Activated T-cell treated with anti-CD3 and anti-CD28 coated beads for 48 hours (primary cell): ENCODE results near the gene CD164L2.

ENCODE experiments used
- DNase-seq: peaks from one replicate; pipeline ENCODE4 v3.0.0-alpha.2; 2020; ENCODE audit warnings: low read depth

The CD164L2 gene

DNA sequence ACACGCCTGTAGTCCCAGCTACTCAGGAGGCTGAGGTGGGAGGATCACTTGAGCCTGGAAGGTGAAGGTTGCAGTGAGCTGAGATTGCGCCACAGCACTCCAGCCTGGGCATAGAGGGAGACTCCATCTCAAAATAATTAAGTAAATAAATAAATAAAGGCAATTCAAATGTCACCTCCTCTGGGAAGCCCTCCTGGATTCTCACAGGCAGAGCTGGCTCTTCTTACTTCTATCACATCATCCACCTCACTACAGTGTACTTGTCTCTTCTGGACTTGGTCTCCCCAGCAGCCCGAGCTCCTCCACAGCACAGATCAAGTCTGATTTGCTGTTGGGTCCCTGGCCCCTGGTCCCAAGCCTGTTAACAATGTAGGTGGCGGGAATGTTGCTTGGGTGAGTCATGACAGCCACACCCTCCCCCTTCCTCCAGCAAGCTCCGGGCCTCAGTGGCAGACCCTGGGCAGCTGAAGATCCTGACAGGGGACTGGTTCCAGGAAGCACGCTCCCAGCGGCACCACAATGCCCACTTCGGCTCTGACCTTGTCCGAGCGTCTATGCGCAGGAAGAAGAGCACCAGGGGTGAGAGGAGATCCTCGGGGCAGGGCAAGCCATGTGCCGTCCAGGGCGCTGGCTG lies 36.0 kb downstream of the CD164L2 start:
- no peak for DNase-seq

DNA sequence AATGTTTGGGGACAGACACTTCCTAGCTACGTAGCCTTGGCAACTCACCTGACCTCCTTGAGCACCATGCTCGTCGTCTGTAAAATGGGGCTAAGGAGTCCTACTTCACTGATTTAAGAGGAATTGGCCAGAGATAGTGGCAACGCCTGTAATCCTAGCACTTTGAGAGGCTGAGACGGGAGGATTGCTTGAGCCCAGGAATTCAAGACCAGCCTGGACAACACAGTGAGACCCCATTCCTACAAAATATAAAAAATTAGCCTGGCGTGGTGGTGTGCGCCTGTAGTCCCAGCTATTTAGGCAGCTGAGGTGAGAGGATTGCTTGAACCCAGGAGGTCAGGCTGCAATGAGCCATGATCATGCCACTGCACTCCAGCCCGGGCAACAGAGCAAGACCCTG lies 36.8 kb downstream of the CD164L2 start:
- no peak for DNase-seq

DNA sequence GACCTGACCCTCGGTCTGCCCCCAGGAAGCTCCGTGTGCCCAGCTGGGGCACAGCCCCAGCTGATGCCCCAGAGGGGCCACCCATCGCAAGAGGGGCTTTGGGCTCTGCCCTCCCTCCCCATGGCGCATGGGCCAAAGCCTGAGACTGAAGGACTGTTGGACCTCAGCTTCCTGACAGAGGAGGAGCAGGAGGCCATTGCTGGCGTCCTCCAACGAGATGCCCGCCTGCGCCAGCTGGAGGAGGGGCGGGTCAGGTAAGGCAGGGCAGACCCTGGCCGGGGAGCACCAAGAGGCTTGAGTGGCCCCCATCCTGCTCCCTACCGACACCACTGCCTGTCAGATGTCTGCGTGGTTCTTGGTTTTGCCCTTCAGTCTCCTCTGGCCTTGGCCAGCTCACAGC lies 37.9 kb downstream of the CD164L2 start:
- DNase-seq = no peak

DNA sequence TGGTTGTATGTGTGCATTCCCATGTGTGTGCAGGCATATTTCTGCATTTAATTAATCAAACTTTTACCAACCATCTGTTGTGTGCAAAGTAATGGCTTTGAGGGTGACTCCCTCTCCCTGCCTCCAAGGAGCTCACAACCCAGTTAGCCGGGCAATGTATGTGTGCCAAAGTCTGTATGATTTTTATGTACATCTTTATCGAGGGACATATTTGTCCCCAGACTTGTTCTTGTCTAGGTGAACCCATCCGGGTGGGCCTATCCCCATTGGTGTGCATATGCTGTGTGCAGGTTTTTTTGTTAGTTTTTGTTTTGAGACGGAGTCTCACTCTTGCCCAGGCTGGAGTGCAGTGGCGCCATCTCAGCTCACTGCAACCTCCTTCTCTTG lies 39.5 kb downstream of the CD164L2 start:
- DNase-seq = no peak

DNA sequence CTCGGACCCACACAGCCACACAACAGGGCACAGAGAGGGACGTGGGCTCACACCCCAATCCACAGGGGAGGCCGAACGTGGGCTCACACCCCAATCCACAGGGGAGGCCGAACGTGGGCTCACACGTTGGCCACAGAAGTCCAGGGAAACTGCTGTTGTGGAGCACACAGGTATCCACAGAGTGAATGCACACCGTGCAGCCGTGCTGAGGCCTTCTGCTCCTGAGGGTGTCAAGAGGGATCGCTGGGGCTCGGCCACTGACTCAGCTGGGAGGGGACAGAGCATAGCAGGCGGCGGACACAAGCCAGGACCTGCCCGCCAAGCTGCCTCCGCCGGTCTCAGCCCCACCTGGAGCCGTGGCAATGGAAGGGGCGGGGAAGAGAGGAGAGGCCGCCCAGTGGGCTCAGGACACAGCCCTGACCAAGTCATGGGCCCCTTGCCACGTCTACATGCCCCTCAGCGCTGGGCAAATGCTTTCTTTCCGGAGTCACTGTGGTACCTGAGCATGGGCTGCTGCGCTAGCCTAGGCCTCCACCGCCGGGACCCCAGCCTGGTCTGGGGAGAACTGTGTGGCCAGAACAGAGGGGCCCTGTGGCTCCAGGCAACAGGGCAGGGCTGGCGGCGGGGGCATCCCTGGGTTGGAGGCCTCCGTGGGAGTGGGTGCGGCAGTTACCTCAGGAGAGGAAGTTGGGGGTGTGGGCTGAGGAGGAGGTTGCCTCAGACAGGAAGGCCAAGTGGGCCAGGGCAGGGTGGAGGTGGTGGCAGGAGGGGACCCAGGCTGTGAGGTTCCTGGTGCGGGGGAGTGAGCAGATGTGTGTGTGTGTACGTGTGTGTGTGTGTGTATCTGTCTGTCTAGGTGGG lies 40.1 kb downstream of the CD164L2 start:
- peak; percentile 45 for DNase-seq

DNA sequence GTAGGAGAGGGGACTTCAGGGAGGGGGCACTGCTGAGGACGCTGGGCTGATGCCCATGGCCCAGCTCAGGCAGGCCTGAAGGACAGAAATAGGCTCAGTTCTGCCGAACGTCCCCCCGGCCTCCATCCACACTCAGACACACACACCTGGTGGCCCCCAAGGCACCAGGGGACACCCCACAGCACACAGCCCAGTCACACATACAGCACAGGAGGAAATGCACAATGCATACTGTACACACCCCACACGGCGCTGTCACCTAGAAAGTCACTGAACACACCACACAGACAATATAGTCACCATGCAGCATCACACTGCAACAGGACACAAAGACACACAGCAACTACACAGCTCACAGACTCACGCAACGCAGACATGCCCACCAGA lies 40.7 kb downstream of the CD164L2 start:
- no peak for DNase-seq

DNA sequence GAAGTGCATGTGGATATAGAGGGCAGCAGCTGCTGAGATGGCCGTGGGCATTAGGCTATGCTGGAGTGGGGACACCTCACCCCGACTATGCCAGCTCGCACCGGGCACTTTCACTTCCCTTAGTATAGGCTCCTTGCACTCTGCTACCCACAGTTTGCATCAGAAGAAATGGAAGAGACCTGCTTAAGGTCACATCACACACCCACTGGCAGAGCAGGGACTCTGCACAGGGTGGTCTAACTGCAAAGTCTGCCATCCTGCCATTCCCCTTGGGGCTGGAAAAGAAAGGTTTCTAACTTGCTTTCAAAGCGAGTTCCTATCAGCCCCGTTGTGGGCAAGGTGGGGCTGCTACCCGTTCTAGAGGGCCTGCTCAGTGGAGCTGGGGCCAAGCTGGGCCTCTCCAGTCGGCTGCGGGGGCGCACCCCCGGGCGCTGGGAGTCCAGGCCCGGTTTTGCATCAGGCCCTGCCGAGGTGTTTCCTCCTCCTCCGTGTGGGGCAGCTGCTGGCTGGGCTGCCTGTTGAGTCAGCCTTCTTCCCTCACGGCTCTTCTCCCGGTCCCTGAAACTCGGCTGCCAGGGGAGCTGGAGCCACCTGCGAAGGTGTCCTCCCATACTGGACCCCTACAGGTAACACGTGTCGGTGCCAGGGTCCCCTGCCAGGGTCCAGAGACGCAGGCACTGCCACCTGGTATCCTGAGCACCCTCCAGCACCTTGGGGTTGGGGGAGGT lies 41.4 kb downstream of the CD164L2 start, which contains the start of gene SYTL1:
Gene SYTL1, plus strand, starts transcription at position 498 of the 728 bp plus-strand sequence. CDS start 3,313 bp downstream, outside the sequence.
- peak; percentile 59 for DNase-seq

DNA sequence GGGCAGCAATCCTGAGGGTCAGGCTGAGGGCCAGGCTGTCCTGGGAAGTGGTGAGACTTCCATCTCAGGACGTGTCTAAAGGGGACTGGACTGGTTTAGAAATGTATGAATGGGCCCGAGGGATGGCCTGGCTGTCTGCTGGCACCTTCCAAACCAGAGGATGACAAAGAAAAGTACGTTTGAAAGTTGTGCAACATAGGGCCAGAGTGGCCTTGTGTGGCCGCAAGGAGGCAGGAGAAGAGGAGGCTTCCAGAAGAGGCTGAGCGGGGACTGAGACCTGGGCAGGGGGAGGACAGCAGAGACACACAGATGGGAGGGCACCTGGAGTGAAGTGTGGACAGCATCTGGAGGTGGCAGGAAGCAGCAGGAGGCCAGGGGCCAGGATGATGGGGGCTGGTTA lies 43.9 kb downstream of the CD164L2 start:
- no peak for DNase-seq

DNA sequence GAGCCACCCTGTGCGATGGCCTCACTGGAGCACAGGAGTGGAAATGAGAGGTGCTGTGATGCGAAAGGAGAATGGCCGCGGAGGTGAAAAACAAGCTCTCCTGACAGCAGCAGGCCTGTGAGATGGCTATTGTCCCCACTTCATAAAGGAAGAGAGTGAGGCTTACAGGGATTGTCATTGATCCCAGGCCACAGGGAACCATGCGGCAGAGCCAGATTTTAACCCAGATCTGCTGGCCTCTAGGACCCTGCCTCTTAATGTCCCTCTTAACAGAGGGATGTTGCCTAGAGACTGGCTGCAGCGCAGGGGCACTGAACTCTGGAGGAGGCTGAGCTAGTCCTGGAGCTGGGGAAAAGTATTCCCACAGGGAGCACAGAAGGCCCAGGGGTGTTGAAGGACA lies 44.4 kb downstream of the CD164L2 start:
- no peak for DNase-seq

DNA sequence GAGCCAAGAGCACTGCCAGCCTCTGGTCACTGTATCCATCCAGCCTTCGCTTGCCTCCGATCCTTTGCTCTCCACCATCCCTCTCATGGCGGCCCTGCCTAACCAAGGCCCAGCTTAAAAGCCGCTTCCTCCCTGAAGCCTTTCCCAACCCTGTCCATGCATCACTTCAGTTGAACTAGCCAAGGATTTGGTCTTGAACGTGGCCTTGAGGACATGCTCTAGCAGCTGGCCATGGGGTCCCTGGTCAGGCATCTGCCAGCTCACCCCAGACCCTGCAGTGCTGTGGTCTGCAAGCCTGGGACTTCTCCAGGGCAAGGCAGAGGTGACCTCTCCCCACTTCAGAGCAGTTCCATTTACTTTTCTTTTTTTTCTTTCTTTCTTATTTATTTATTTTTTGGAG lies 46.4 kb downstream of the CD164L2 start:
- no peak for DNase-seq

DNA sequence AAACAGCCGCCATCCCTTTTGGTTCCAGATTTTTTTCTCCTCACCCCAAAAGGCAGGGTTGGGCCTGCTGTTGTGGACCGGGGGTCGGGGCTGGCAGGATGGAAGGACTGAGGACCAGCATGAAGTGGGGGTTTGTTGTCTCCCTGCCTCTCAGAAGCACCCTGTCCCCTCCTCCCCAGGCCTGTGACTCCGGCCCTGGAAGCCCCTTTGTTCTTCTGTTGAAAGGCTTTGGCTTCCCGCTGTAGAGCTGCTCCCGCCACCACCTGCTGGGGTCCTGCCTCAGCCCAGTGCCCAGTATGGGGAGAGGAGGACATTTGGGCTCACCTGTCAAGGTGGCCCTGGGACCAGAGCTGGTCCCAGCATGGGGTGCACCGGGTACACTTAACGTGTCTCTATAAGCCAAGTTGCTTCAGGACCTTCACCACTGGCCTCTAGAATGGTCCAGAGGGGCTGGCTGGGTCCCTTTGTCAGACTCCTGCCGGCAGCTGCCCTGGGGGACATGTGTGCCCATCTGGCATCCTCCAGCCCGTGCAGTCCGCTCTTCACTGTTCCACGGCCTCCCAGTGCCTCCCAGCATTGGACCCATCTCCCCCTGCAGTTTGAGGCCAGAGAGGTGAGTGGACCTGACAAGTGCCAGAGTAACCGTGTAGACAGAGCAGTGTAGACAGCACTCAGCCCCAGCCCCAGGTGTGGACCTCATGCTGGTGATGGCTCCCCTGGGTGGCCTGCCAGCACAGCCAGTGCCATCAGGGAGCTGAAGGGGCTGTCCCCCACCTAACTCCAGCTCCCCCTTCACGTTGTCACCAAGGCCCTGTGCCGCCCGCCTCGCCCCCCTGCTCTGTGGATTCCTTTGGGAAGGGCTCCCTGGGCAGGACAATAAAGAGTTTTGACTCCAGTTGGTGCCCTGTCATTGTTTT lies 47.4 kb downstream of the CD164L2 start:
- no peak for DNase-seq

DNA sequence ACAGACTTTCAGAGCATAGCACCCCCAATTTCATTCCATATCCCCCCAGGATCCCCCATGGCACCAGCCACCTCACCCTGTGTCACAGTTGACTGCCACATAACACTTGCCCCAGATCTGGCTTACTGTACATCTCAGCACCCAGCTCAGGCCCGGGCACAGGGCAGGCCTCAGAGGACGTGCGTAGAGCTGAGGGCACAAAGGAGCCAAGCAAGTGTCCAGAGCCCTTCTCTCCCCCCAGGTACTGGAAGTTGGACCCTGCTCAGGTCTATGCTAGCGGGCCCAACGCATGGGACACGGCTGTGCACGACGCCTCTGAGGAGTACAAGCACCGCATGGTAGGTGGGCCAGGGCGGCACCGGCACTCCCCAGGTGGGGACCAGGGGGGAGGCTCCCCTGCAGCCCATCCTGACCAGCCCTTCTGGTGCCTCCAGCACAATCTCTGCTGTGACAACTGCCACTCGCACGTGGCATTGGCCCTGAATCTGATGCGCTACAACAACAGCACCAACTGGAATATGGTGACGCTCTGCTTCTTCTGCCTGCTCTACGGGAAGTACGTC lies 49.3 kb downstream of the CD164L2 start:
- no peak for DNase-seq

DNA sequence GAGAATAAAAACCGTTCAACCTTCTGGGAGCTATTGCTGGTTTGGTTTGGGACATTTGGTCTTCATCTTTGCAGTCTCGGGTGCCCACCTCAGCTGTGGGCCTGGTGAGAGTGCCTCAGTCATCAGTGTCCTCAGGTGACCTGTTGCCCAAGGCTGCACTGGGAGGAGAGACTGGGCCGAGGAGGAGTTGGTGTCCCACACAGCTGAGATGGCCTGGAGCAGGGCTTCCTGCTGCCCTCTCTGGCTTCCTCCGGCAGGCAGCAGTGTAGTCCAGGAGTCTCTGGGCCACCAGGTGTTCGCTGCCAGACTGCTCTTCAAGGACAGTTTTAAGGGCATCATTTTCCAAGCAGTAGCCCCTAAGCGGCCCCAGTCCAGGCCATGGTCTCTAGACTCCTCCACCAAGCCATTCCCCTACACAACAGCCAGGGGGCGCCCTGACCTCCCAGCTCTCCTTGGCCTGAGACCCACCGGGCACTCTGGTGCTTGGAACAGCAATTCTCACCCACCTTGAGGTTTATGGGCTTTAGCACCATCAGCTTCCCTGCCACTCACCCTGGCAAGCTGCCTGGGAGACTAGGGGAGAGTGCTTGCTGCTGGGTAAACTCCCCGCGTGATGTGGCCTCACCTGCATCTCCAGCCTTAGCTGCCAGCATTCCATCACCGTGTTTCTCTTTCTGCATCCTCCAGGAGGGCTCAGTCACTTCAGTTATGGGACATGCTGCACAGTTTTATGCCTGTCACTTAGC lies 50.4 kb downstream of the CD164L2 start:
- peak; percentile 39 for DNase-seq

DNA sequence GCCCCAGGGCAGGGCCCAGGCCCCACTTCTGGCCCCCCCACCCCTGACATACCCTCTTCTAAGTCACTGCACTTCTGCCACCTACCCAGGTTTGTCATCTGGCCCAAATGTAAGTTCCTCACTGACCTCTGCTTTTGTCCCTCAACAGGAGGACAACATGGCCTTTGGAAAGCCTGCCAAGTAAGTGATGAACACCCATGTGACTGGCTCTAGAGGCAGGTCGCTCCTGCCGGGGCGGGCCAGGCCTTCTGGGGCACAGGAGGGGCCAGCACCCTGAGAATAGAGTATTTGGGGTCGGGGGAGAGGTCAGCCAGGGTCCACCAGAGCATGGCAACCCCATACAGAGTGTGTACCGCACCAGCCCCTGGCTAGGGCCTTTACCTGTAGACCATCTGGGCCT lies 51.2 kb downstream of the CD164L2 start:
- no peak for DNase-seq

DNA sequence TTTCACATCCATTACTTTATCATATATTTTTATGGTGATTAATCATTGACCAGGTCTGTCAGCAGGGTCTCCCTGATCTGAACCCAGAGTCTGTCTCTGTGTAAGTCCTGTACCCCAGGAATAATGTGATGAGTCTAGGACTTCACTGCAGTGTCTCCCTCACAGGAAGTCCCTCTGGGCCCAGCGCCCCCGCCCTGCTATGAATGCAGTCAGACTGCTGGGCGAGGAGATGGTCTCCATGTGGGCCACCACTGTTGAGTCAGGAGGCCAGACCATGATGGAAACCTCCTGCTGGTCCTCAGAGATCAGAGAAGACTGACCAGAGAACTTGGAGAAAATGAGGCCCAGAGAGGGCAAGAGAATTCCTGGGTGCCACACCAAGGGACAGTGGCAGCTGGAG lies 51.7 kb downstream of the CD164L2 start:
- no peak for DNase-seq

DNA sequence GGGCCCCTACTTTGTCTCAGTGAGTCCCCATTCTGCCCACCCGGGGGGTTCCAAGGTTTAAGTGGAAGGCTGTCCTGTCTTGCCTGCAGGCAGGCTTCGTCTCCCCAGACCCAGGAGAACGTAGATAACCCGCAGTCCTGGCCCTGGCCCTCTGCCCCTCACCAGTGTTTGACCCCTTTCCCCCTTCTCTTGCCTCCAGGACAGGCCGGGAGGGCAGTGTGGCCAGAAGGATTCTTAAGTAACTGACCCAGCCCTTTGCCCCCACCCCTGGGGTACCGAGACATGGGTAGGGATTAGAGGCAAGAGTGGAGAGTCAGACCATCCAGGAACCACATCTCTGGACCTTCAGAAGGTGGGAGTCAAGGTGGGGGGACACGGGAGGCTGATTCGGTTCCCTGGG lies 52.3 kb downstream of the CD164L2 start:
- DNase-seq = no peak
